Stomach (tissue), 4 donors: ENCODE results near the gene DLG2.

ENCODE experiments used
- CTCF ChIP-seq, 7 experiments: fragments of 450-650 bp in 4 of 7; fragments of 200-600 bp in 3 of 7; sonication (generic) in 3 of 7; IDR thresholded peaks; one replicate each; pipeline ENCODE4 v1.5.1; 2016 to 2019; ENCODE audit warnings: antibody characterized with exemption in 7 of 7, control low read depth in 2 of 7, mild to moderate bottlenecking in 1 of 7
- EP300 ChIP-seq: sonication (generic); formaldehyde crosslinking; IDR thresholded peaks from one replicate; pipeline ENCODE4 v1.6.1; 2017; ENCODE audit warnings: antibody characterized with exemption
- POLR2A ChIP-seq, 4 donors: fragments of 450-650 bp; IDR thresholded peaks; one replicate each; pipeline ENCODE4 v1.6.1; 2016; ENCODE audit warnings: antibody characterized with exemption in 4 of 4, control low read depth in 2 of 4, mild to moderate bottlenecking in 1 of 4, moderate library complexity in 1 of 4
- POLR2AphosphoS5 ChIP-seq, 3 donors: sonication (generic); formaldehyde crosslinking; IDR thresholded peaks; one replicate each; pipeline ENCODE4 v1.6.1; 2016; ENCODE audit warnings: antibody characterized with exemption in 3 of 3

- no peak for TF ChIP-seq CTCF (IDR thresholded peaks at IDR 0.05)
- TF ChIP-seq EP300, result no peak
- TF ChIP-seq POLR2A (IDR thresholded peaks at IDR 0.05), result no peak
- no peak for TF ChIP-seq POLR2AphosphoS5 (IDR thresholded peaks at IDR 0.05)
These were observed 581.4 kb downstream of the DLG2 start for GRCh38 chr11:85045716-85046115.
